ENCODE data around the gene PHF8. TPM values are rescaled to one million over a fixed set of nuclear protein-coding genes. Genes with fewer than 3 reads are reported as not detected.

PHF8 gene
- total RNA-seq (13.4 TPM), polyA plus RNA-seq (14.0 TPM)
- long read RNA-seq, donor 1: 0 reads
- long read RNA-seq, donor 2, full-length matches to known transcripts: 2 of 2 reads
- long read RNA-seq, donor 2, partial matches to known transcripts: 0 of 2 reads
- long read RNA-seq, donor 2, other reads (novel, unspliced or antisense): 0 of 2 reads
- long read RNA-seq, donor 3, partial matches to known transcripts: 0 of 1 reads
- long read RNA-seq, donor 3, other reads (novel, unspliced or antisense): 0 of 1 reads
- long read RNA-seq, donor 4, full-length matches to known transcripts: 1 of 1 reads
- long read RNA-seq, donor 4, partial matches to known transcripts: 0 of 1 reads
- long read RNA-seq, donor 4, other reads (novel, unspliced or antisense): 0 of 1 reads
- long read RNA-seq, donor 5: 0 reads
- long read RNA-seq, donor 6: 0 reads
- long read RNA-seq, donor 7: 0 reads
- long read RNA-seq, donor 8: 0 reads
- long read RNA-seq, donor 9, full-length matches to known transcripts: 2 of 2 reads
- long read RNA-seq, donor 9, partial matches to known transcripts: 0 of 2 reads
- long read RNA-seq, donor 9, other reads (novel, unspliced or antisense): 0 of 2 reads
- long read RNA-seq, donor 10: 0 reads

DNA sequence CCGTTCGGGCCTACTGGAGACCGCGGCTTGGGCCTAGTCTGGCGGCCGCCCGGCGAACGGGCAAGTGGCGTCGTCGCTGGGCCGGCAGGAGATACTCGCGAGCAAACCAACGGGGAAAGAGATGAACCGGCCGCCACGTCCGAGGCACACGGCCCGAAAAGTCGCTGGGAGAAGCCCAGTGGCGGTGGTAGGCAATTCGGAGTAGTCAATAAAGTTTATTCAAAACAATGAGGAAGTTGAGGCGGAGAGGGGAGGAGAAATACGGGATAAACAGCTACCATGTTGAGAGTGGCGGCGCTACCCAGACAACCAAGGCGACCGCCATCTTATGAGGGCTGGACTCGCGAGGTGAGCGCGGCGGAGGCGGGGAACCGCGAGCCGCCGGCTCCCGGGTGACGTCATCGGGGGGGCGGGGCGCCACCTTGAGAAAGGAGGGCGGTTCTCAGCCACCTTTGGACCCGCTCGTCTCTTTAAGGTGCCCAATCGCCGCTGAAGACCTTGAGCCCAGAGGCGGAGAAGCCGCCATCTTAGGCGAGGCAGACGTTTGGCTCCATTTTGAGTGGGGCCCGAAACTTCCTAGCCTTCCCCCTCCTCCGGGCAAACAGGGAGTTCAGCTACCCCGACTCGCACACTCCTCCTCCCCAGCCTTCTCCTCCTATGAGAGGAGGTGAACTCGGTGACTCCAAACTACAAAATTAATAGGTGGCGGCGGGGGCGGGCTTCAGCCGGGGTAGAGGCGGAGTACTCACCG lies at the start of gene PHF8:
PHF8 (minus strand) TSS at position 348 of the 751 bp plus-strand sequence. CDS start 1,745 bp downstream, outside the sequence.
- Histone ChIP-seq H3K27me3 (ENCODE audit: control insufficient read depth in 2 of 2, insufficient read depth in 1 of 2, low read length in 1 of 2) (no peaks in the 10 kb centered on the region), H3K36me3 (ENCODE audit: control insufficient read depth in 2 of 2, insufficient read depth in 2 of 2, low read length in 1 of 2) (peaks cover 5 to 15% of the 10 kb centered on the region in 2 donors), H3K4me1 (ENCODE audit: control insufficient read depth in 2 of 2, insufficient read depth in 2 of 2, low read length in 2 of 2) (peaks cover 3 to 12% of the 10 kb centered on the region in 2 donors), H3K27ac (ENCODE audit: low read depth in 1 of 2, low read length in 1 of 2) (peak within 1 kb of the TSS; percentile 96 to 99), H3K4me3 (ENCODE audit: low read length in 2 of 2) (peak within 1 kb of the TSS; percentile 75 to 79), H3K9me3 (ENCODE audit: control insufficient read depth in 2 of 2, insufficient read depth in 1 of 2, low read length in 1 of 2) (peaks cover 0 to 14% of the 10 kb centered on the region in 2 donors)
- peak; percentile 68 to 96 (median 88) for DNase-seq (ENCODE audit: low read depth in 6 of 9, low spot score in 9 of 9)
- under 1% methylated on average over 64 of the region's 66 CpGs for WGBS

GRCh38 chrX:54093571-54093970 lies 49.3 kb upstream of the PHF8 start:
- no peaks in the 10 kb centered on the region for H3K9me3 ChIP-seq (ENCODE audit: control insufficient read depth in 2 of 2, insufficient read depth in 1 of 2, low read length in 1 of 2)
- no peak for DNase-seq (ENCODE audit: low read depth in 6 of 9, low spot score in 9 of 9)
- H3K4me3 ChIP-seq (ENCODE audit: low read length in 2 of 2): no peak overlapping the region
- H3K4me1 ChIP-seq (ENCODE audit: control insufficient read depth in 2 of 2, insufficient read depth in 2 of 2, low read length in 2 of 2): no peaks in the 10 kb centered on the region
- no peaks in the 10 kb centered on the region for H3K27me3 ChIP-seq (ENCODE audit: control insufficient read depth in 2 of 2, insufficient read depth in 1 of 2, low read length in 1 of 2)
- 97% methylated on average over 2 of the region's 2 CpGs for WGBS
- H3K36me3 ChIP-seq (ENCODE audit: control insufficient read depth in 2 of 2, insufficient read depth in 2 of 2, low read length in 1 of 2): no peaks in the 10 kb centered on the region
- H3K27ac ChIP-seq (ENCODE audit: low read depth in 1 of 2, low read length in 1 of 2): no peak overlapping the region

DNA sequence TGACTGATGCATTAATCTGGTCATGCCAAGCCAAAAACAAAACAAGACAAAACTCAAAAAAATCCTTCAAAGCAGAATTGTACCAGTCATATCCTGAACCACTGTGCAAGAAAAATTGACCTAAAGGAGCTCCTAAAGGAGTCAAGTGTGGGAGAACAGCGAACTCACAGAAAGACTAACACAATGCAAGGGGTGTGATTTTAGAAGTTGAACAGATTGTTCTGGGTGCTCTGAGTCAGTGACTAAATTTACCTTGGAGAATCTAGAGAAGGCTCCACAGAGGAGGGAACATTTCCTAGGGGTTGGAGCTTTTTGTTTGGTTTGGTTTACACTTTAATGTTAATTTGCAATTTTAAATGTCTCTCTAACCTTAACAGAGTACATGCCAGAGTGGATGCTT lies 48.9 kb upstream of the PHF8 start:
- Histone ChIP-seq H3K4me3 (ENCODE audit: low read length in 2 of 2) (no peak overlapping the region), H3K27me3 (ENCODE audit: control insufficient read depth in 2 of 2, insufficient read depth in 1 of 2, low read length in 1 of 2) (no peaks in the 10 kb centered on the region), H3K9me3 (ENCODE audit: control insufficient read depth in 2 of 2, insufficient read depth in 1 of 2, low read length in 1 of 2) (no peaks in the 10 kb centered on the region), H3K36me3 (ENCODE audit: control insufficient read depth in 2 of 2, insufficient read depth in 2 of 2, low read length in 1 of 2) (no peaks in the 10 kb centered on the region), H3K4me1 (ENCODE audit: control insufficient read depth in 2 of 2, insufficient read depth in 2 of 2, low read length in 2 of 2) (no peaks in the 10 kb centered on the region), H3K27ac (ENCODE audit: low read depth in 1 of 2, low read length in 1 of 2) (no peak overlapping the region)
- 100% methylated on average over 1 of the region's 1 CpG for WGBS
- no peak for DNase-seq (ENCODE audit: low read depth in 6 of 9, low spot score in 9 of 9)

- no peak for DNase-seq (ENCODE audit: low read depth in 6 of 9, low spot score in 9 of 9)
- WGBS: 96% methylated on average over 2 of the region's 2 CpGs
- no peaks in the 10 kb centered on the region for H3K27me3 ChIP-seq (ENCODE audit: control insufficient read depth in 2 of 2, insufficient read depth in 1 of 2, low read length in 1 of 2)
- H3K27ac ChIP-seq (ENCODE audit: low read depth in 1 of 2, low read length in 1 of 2): no peak overlapping the region
- H3K36me3 ChIP-seq (ENCODE audit: control insufficient read depth in 2 of 2, insufficient read depth in 2 of 2, low read length in 1 of 2): no peaks in the 10 kb centered on the region
- H3K4me3 ChIP-seq (ENCODE audit: low read length in 2 of 2): no peak overlapping the region
- H3K9me3 ChIP-seq (ENCODE audit: control insufficient read depth in 2 of 2, insufficient read depth in 1 of 2, low read length in 1 of 2): no peaks in the 10 kb centered on the region
- H3K4me1 ChIP-seq (ENCODE audit: control insufficient read depth in 2 of 2, insufficient read depth in 2 of 2, low read length in 2 of 2): no peaks in the 10 kb centered on the region
These were observed 46.6 kb upstream of the PHF8 start for GRCh38 chrX:54090880-54091279.

DNA sequence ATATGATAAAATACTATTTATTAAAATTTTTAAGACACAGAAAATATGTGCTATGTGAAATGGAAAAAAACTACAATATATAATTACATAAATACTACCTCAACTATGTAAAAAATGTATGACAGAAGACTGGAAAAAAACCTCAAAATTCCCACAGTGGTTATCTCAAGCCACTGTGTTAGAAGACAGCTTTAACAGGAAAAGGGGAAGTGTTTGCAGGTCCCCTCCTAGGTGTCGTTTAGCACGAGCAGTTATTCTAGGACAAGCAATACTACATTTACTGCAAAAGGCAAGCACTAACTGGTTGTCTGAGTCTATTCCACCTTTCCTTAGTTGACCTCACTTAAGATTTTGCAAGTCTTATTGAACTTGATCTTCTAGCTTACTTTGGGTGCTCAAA lies 44.9 kb upstream of the PHF8 start:
- Histone ChIP-seq H3K4me3 (ENCODE audit: low read length in 2 of 2) (no peak overlapping the region), H3K9me3 (ENCODE audit: control insufficient read depth in 2 of 2, insufficient read depth in 1 of 2, low read length in 1 of 2) (no peaks in the 10 kb centered on the region), H3K36me3 (ENCODE audit: control insufficient read depth in 2 of 2, insufficient read depth in 2 of 2, low read length in 1 of 2) (peaks cover 3 to 4% of the 10 kb centered on the region in 2 donors), H3K27ac (ENCODE audit: low read depth in 1 of 2, low read length in 1 of 2) (no peak overlapping the region), H3K4me1 (ENCODE audit: control insufficient read depth in 2 of 2, insufficient read depth in 2 of 2, low read length in 2 of 2) (no peaks in the 10 kb centered on the region), H3K27me3 (ENCODE audit: control insufficient read depth in 2 of 2, insufficient read depth in 1 of 2, low read length in 1 of 2) (no peaks in the 10 kb centered on the region)
- no peak for DNase-seq (ENCODE audit: low read depth in 6 of 9, low spot score in 9 of 9)
- WGBS: 79% methylated on average over 2 of the region's 2 CpGs

GRCh38 chrX:54087661-54088060 lies 43.4 kb upstream of the PHF8 start:
- H3K9me3 ChIP-seq (ENCODE audit: control insufficient read depth in 2 of 2, insufficient read depth in 1 of 2, low read length in 1 of 2): no peaks in the 10 kb centered on the region
- peaks cover 3 to 4% of the 10 kb centered on the region in 2 donors for H3K36me3 ChIP-seq (ENCODE audit: control insufficient read depth in 2 of 2, insufficient read depth in 2 of 2, low read length in 1 of 2)
- DNase-seq (ENCODE audit: low read depth in 6 of 9, low spot score in 9 of 9): no peak
- 97% methylated on average over 4 of the region's 4 CpGs for WGBS
- no peak overlapping the region for H3K27ac ChIP-seq (ENCODE audit: low read depth in 1 of 2, low read length in 1 of 2)
- H3K27me3 ChIP-seq (ENCODE audit: control insufficient read depth in 2 of 2, insufficient read depth in 1 of 2, low read length in 1 of 2): no peaks in the 10 kb centered on the region
- H3K4me1 ChIP-seq (ENCODE audit: control insufficient read depth in 2 of 2, insufficient read depth in 2 of 2, low read length in 2 of 2): no peaks in the 10 kb centered on the region
- H3K4me3 ChIP-seq (ENCODE audit: low read length in 2 of 2): no peak overlapping the region

GRCh38 chrX:54085666-54086065 lies 41.4 kb upstream of the PHF8 start:
- no peak for DNase-seq (ENCODE audit: low read depth in 6 of 9, low spot score in 9 of 9)
- Histone ChIP-seq H3K4me1 (ENCODE audit: control insufficient read depth in 2 of 2, insufficient read depth in 2 of 2, low read length in 2 of 2) (no peaks in the 10 kb centered on the region), H3K27ac (ENCODE audit: low read depth in 1 of 2, low read length in 1 of 2) (no peak overlapping the region), H3K36me3 (ENCODE audit: control insufficient read depth in 2 of 2, insufficient read depth in 2 of 2, low read length in 1 of 2) (peaks cover 3 to 4% of the 10 kb centered on the region in 2 donors), H3K27me3 (ENCODE audit: control insufficient read depth in 2 of 2, insufficient read depth in 1 of 2, low read length in 1 of 2) (no peaks in the 10 kb centered on the region), H3K4me3 (ENCODE audit: low read length in 2 of 2) (no peak overlapping the region), H3K9me3 (ENCODE audit: control insufficient read depth in 2 of 2, insufficient read depth in 1 of 2, low read length in 1 of 2) (no peaks in the 10 kb centered on the region)
- 98% methylated on average over 6 of the region's 6 CpGs for WGBS

DNA sequence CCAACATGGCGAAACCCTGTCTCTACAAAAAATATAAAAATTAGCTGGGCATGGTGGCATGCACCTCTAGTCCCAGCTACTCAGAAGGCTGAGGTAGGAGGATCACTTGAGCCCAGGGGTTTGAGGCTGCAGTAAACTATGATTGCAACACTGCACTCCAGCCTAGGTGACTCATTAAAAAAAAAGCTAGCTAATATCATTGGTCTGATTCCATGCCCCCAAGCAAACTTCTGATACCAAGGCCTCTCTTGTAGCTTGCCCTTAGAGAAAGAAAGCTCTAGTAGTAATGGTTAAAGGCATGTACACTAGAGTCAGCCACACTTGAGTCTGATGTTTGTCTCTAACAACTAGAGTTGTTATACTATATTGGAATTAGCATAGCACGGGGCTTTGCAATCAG lies 32.6 kb upstream of the PHF8 start:
- 93% methylated on average over 2 of the region's 2 CpGs for whole genome bisulfite sequencing
- Histone ChIP-seq H3K9me3 (ENCODE audit: control insufficient read depth in 2 of 2, insufficient read depth in 1 of 2, low read length in 1 of 2) (no peaks in the 10 kb centered on the region), H3K27me3 (ENCODE audit: control insufficient read depth in 2 of 2, insufficient read depth in 1 of 2, low read length in 1 of 2) (no peaks in the 10 kb centered on the region), H3K36me3 (ENCODE audit: control insufficient read depth in 2 of 2, insufficient read depth in 2 of 2, low read length in 1 of 2) (peaks cover 0 to 3% of the 10 kb centered on the region in 2 donors), H3K4me1 (ENCODE audit: control insufficient read depth in 2 of 2, insufficient read depth in 2 of 2, low read length in 2 of 2) (no peaks in the 10 kb centered on the region), H3K27ac (ENCODE audit: low read depth in 1 of 2, low read length in 1 of 2) (no peak overlapping the region), H3K4me3 (ENCODE audit: low read length in 2 of 2) (no peak overlapping the region)
- DNase-seq (ENCODE audit: low read depth in 6 of 9, low spot score in 9 of 9): no peak

DNA sequence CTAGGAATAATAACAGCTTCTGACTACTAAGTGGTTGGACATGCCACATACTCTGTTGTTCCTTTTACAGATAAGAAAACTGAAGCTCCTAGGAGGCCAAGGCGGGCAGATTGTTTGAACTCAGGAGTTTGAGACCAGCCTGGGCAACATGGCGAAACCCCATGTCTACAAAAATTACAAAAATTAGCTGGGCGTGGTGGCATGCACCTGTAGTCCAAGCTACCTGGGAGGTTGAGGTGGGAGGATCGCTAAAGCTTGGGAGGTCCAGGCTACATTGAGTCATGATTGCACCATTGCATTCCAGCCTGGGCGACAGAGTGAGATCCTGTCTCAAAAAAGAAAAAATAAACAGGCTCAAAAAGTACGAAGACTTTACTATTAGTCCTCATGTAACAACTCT lies 30.6 kb upstream of the PHF8 start:
- H3K4me1 ChIP-seq (ENCODE audit: control insufficient read depth in 2 of 2, insufficient read depth in 2 of 2, low read length in 2 of 2): no peaks in the 10 kb centered on the region

More for the DNA sequence above, 30.6 kb upstream of the PHF8 start:
- H3K36me3 ChIP-seq (ENCODE audit: control insufficient read depth in 2 of 2, insufficient read depth in 2 of 2, low read length in 1 of 2): peaks cover 0 to 5% of the 10 kb centered on the region in 2 donors
- no peak for DNase-seq (ENCODE audit: low read depth in 6 of 9, low spot score in 9 of 9)
- 100% methylated on average over 6 of the region's 6 CpGs for WGBS
- no peak overlapping the region for H3K27ac ChIP-seq (ENCODE audit: low read depth in 1 of 2, low read length in 1 of 2)
- no peaks in the 10 kb centered on the region for H3K27me3 ChIP-seq (ENCODE audit: control insufficient read depth in 2 of 2, insufficient read depth in 1 of 2, low read length in 1 of 2)
- H3K4me3 ChIP-seq (ENCODE audit: low read length in 2 of 2): no peak overlapping the region
- no peaks in the 10 kb centered on the region for H3K9me3 ChIP-seq (ENCODE audit: control insufficient read depth in 2 of 2, insufficient read depth in 1 of 2, low read length in 1 of 2)
